Embryonic facial prominence (tissue), 1 donor: Measurements from ENCODE around the gene PPP2R3A.
"Not testable (repeated sequence)": the region's sequence is repeated elsewhere in the genome, so short reads cannot be mapped to it uniquely, and the experiment has no call there.

Experiments used
- DNase-seq: peaks from one replicate; pipeline ENCODE4 v3.0.0-alpha.2; 2016; ENCODE audit errors: extremely low spot score

Gene PPP2R3A

GRCh38 chr3:136106101-136106500 is 140.6 kb downstream of the PPP2R3A start:
- DNase-seq: no peak

- no peak for DNase-seq
Observed at GRCh38 chr3:136109499-136109898, 144.0 kb downstream of the PPP2R3A start.

DNA sequence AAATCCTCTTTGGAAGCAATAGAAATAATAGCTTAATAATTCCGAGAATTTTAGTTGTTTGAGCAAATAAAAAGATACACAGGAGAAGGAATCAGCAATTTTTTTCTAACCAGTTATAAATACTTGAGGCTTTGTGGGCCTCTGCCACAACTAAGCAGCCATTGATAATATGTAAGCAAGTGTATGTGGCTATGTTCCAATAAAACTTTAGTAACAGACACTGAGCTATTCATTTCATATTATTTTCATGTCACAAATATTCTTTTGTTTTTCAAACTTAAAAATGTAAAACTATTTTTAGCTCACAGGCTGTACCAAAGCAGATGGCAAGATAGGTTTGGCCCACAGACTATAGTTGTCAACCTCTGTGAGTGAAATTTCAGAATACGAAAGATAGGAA is 145.0 kb downstream of the PPP2R3A start:
- no peak for DNase-seq

DNA sequence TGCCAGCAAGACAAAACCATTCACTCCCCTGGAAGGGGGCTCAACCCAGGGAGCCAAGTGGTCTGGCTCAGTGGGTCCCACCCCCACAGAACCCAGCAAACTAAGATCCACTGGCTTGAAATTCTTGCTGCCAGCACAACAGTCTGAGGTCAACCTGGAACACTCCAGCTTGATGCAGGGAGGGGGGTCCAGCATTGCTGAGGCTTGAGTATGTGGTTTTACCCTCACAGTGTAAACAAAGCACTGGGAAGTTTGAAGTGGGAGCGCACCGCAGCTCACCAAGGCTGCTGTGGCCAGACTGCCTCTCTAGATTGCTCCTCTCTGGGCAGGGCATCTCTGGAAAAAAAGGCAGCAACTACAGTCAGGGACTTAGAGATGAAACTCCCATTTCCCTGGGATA is 148.9 kb downstream of the PPP2R3A start:
- no peak for DNase-seq

GRCh38 chr3:136119332-136119731 is 153.8 kb downstream of the PPP2R3A start:
- DNase-seq: not testable (repeated sequence)

GRCh38 chr3:136119783-136120182 is 154.3 kb downstream of the PPP2R3A start:
- not testable (repeated sequence) for DNase-seq

DNA sequence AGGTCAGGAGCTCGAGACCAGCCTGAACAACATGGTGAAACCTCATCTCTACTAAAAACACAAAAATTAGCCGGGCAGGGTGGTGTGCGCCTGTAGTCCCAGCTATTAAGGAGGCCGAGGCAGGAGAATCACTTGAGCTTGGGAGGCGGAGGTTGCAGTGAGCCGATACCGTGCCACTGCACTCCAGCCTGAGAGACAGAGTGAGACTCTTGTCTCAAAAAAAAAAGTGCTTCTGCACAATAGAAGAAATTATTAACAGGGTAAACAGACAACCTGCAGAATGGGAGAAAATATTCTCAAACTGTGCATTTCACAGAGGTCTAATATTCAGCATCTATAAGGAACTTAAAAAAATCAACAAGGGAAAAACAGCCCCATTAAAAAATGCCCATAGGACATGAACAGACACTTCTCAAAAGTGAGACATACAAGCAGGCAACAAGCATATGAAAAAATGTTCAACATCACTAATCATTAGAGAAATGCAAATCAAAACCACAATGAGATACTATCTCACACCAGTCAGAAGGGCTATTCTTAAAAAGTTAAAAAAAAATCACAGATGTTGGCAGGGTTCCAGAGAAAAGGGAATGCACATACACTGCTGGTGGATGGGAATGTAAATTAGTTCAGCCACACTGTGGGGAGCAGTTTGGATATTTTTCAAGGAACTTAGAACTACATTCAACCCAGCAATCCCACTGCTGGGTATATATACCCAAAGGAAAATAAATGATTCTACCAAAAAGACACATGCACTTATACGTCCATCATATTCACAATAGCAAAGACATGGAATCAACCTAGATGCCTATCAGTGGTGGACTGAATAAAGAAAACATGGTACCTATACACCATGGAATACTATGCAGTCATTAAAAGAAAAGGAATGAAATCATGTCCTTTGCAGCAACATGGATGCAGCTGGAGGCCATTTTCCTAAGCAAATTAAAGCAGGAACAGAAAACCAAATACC is 155.1 kb downstream of the PPP2R3A start:
- no peak for DNase-seq

DNA sequence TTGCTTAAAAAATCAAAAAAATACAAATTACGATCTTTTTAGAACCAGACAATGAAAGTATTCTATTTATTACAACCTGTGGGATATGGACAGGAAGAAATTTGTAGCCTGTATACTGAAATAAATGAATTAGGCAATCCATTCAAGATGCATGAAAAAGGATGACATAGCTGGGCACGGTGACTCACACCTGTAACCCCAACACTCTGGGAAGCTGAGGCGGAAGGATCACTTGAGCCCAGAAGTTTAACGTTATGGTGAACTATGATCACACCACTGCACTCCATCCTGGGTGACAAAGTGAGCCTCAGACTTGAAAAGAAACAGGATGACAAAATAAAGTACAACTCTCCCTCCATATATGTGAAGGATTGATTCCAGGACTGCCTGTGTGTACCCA is 156.5 kb downstream of the PPP2R3A start:
- DNase-seq: no peak

DNA sequence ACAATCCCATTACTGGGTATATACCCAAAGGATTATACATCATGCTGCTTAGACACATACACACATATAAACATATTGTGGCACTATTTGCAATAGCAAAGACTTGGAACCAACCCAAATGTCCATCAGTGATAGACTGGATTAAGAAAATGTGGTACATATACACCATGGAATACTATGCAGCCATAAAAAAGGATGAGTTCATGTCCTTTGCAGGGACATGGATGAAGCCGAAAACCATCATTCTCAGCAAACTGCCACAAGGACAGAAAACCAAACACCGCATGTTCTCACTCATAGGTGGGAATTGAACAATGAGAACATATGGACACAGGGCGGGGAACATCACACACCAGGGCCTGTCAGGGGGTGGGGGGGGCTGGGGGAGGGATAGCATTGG is 166.1 kb downstream of the PPP2R3A start:
- not testable (repeated sequence) for DNase-seq

DNA sequence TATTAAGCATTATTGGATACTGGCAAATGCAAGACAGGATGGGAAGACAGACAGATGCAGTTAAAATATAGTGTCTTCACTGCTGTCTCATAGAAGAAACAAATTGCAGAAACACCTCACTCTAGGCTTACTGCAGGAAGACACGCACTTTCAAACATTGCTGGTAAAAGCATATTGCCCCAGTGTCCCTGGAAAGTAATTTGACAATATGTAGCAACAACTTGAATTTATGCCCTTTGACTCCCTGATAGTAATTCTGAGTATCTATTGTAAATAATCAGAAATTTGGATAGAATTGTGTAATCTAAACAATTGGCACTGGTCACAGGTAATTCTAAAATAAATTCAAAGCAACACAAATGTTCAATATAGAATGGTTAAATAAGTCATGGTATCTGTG is 168.6 kb downstream of the PPP2R3A start:
- DNase-seq: no peak

- no peak for DNase-seq
Observed at GRCh38 chr3:136135039-136135802, 169.7 kb downstream of the PPP2R3A start.

- DNase-seq: no peak
Observed at GRCh38 chr3:136136454-136136853, 170.9 kb downstream of the PPP2R3A start.

DNA sequence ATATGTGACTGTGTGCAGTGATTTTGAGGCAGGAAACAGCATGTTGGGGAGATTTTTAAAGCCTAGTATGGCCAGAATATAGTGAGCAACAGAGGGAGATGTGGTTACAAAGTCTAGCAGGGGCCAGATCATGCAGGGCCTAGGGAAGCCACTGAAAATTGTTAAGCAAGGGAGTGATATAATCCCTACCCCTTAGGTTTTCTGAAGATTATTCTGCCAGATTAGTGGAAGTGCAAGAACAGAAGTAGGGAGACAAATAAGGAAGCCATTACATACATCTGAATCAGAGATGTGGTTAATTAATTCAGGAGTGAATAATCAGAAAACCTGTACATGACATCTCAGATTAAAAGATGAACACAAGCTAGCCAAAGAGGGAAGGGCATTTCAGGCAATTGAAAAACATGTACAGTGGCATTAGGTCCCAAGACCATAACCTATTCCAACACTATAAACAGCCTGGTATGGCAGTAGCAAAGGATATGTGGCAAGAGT is 175.8 kb downstream of the PPP2R3A start:
- DNase-seq: no peak

- no peak for DNase-seq
Observed at GRCh38 chr3:136141891-136142290, 176.4 kb downstream of the PPP2R3A start.

GRCh38 chr3:136142592-136142991 is 177.1 kb downstream of the PPP2R3A start:
- no peak for DNase-seq

DNA sequence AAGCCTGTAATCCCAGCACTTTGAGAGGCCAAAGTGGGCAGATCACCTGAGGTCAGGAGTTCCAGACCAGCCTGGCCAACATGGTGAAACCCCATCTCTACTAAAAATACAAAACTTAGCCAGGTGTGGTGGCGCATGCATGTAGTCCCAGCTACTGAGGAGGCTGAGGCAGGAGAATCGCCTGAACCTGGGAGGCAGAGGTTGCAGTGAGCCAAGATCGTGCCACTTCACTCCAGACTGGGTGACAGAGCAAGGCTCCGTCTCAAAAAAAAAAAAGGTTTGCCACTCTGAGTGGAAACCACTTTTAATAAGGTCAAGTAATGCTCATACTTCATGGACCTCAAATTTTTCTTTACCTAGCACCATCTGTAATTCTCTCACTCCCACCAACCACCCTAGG is 178.9 kb downstream of the PPP2R3A start:
- not testable (repeated sequence) for DNase-seq

DNA sequence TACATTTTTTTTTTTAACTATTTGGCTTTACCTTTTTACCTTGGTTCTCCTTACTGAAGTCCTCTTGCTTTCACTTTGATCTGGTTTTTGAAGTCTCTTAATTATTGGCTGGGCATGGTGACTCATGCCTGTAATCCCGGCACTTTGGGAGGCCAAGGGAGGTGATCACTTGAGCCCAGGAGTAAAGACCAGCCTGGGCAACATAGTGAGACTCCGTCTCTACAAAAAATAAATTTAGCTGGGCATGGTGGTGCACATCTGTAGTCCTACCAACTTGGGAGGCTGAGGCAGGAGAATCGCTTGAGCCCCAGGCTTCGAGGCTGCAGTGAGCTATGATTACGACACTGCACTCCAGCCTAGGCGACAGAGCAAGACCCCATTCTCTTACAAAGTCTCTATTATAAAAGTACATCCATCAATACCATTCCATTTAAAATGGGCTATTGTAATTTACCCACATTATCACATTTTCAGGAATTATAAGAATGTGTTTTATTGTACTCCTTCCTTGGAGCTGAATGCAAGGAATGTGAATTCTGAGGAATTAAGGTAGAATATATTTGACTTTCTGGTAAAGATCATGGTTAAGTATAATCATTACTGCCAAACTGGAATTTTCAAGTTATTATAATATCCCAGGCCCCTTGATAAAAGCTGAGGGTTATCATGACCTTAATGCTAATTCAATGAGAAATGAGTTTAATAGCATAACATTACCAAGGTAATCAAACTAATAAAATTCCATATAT is 181.6 kb downstream of the PPP2R3A start:
- no peak for DNase-seq

GRCh38 chr3:136149667-136150066 is 184.1 kb downstream of the PPP2R3A start:
- no peak for DNase-seq

- DNase-seq: no peak
Observed at GRCh38 chr3:136151219-136151618, 185.7 kb downstream of the PPP2R3A start.

DNA sequence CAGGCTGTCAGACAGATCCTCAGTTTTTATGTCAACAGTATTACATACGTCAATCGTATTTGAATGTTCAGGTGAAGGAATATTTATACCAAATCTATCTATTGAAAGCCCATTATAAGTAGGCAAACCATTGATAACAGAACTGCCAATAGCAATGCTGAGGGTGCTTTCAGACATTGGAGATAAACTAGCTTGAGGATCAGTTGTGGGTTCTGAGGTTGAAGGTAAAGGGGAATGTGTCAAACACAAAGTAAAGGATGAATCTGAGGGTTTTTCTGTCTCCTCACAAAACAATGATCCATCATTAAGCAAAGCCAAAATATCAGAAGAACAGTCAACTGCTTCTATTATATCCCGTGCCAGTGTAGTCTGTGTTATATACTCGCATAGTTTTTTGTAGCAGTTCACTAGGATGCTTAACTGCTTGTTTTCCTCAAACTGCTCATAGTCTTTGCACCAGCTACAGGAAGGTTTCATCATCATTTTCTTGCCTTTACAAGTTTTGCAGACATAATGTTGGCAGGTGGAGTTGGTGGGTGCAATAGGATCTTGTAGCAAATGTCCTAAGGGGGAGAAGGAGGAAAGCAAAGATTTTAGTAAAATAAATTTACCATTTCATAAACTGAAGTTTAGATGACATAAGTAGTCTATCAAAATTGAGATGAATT is 186.8 kb downstream of the PPP2R3A start:
- no peak for DNase-seq

GRCh38 chr3:136152963-136153362 is 187.4 kb downstream of the PPP2R3A start:
- no peak for DNase-seq
